Liver (tissue), 9 donors: ENCODE data around the gene CLDN20. TPM values are rescaled to one million over a fixed set of nuclear protein-coding genes. Genes with fewer than 3 reads are reported as not detected.

ENCODE experiments used
- DNase-seq: peaks from one replicate; pipeline ENCODE4 v3.0.0-alpha.2; 2017; ENCODE audit warnings: low spot score
- H3K27ac ChIP-seq, 2 donors: one replicate each; pipeline ENCODE4 v1.7.0; 2013; ENCODE audit warnings: inconsistent platforms in 2 of 2, low read length in 2 of 2, control low read depth in 1 of 2, low read depth in 1 of 2, mild to moderate bottlenecking in 1 of 2
- H3K27me3 ChIP-seq, 4 donors: one replicate each; pipeline versions ENCODE4 v1.6.1 to v1.7.0; 2013; ENCODE audit warnings: low read length in 3 of 4, inconsistent platforms in 1 of 4, mild to moderate bottlenecking in 1 of 4, moderate library complexity in 1 of 4; ENCODE audit not compliant: control insufficient read depth in 4 of 4, insufficient read depth in 4 of 4
- H3K36me3 ChIP-seq, 4 donors: one replicate each; pipeline versions ENCODE4 v1.6.1 to v1.7.0; 2013; ENCODE audit warnings: low read length in 3 of 4, mild to moderate bottlenecking in 3 of 4, low read depth in 1 of 4, moderate library complexity in 1 of 4; ENCODE audit not compliant: control insufficient read depth in 4 of 4, insufficient read depth in 3 of 4
- H3K4me1 ChIP-seq, 4 donors: one replicate each; pipeline versions ENCODE4 v1.6.1 to v1.7.0; 2013; ENCODE audit warnings: low read length in 3 of 4, mild to moderate bottlenecking in 3 of 4, moderate library complexity in 1 of 4; ENCODE audit not compliant: control insufficient read depth in 4 of 4, insufficient read depth in 4 of 4
- H3K4me3 ChIP-seq, 3 donors: one replicate each; pipeline versions ENCODE4 v1.6.1 to v1.7.0; 2013; ENCODE audit warnings: low read length in 3 of 3, control low read depth in 1 of 3, low read depth in 1 of 3, mild to moderate bottlenecking in 1 of 3
- H3K9ac ChIP-seq, 2 donors: one replicate each; pipeline ENCODE4 v1.7.0; 2013; ENCODE audit warnings: low read length in 2 of 2, mild to moderate bottlenecking in 2 of 2, moderate library complexity in 2 of 2, control low read depth in 1 of 2, low read depth in 1 of 2
- H3K9me3 ChIP-seq, 4 donors: one replicate each; pipeline versions ENCODE4 v1.6.1 to v1.7.0; 2013; ENCODE audit warnings: low read length in 3 of 4; ENCODE audit not compliant: control insufficient read depth in 4 of 4
- EGR1 ChIP-seq, 2 donors: IDR thresholded peaks; 2 replicates each; pipeline ENCODE4 v1.6.1; 2016 to 2018; ENCODE audit warnings: antibody characterized with exemption in 2 of 2, low read depth in 2 of 2
- FOXA2 ChIP-seq: IDR thresholded peaks from 2 replicates; pipeline ENCODE4 v1.6.1; 2016; ENCODE audit warnings: antibody characterized with exemption
- GABPA ChIP-seq, 2 donors: IDR thresholded peaks in 1 of 2; conservative IDR thresholded peaks in 1 of 2; 2 replicates each; pipeline ENCODE4 v1.6.1; 2016; ENCODE audit warnings: antibody characterized with exemption in 2 of 2, mild to moderate bottlenecking in 1 of 2, moderate library complexity in 1 of 2
- HNF4A ChIP-seq, 2 donors: conservative IDR thresholded peaks; 2 replicates each; pipeline ENCODE4 v1.6.1; 2016; ENCODE audit warnings: antibody characterized with exemption in 2 of 2, mild to moderate bottlenecking in 2 of 2
- HNF4G ChIP-seq: IDR thresholded peaks from 2 replicates; pipeline ENCODE4 v1.6.1; 2016; ENCODE audit warnings: antibody characterized with exemption
- NR2F2 ChIP-seq: IDR thresholded peaks from 2 replicates; pipeline ENCODE4 v1.6.1; 2016; ENCODE audit warnings: antibody characterized with exemption
- RAD21 ChIP-seq, 2 donors: IDR thresholded peaks; 2 replicates each; pipeline ENCODE4 v1.6.1; 2016; ENCODE audit warnings: antibody characterized with exemption in 2 of 2, mild to moderate bottlenecking in 2 of 2
- RXRA ChIP-seq, 2 donors: IDR thresholded peaks; 2 replicates each; pipeline ENCODE4 v1.6.1; 2017 to 2018; ENCODE audit warnings: antibody characterized with exemption in 2 of 2, mild to moderate bottlenecking in 1 of 2
- SP1 ChIP-seq: IDR thresholded peaks from 2 replicates; pipeline ENCODE4 v1.6.1; 2018; ENCODE audit warnings: antibody characterized with exemption, mild to moderate bottlenecking
- TAF1 ChIP-seq: conservative IDR thresholded peaks from 2 replicates; pipeline ENCODE4 v1.6.1; 2016; ENCODE audit warnings: antibody characterized with exemption, mild to moderate bottlenecking
- YY1 ChIP-seq: IDR thresholded peaks from 2 replicates; pipeline ENCODE4 v1.6.1; 2016; ENCODE audit warnings: antibody characterized with exemption, mild to moderate bottlenecking
- WGBS: extraction: QIAGEN DNeasy Blood & Tissue Kit; methylation state at CpG from one replicate; pipeline ENCODE4 v1.1.7; 2013; 5-methylcytosine and 5-hydroxymethylcytosine counted together
- polyA plus RNA-seq, 2 donors: library from polyadenylated mRNA; stranded (reverse) in 1 of 2; unstranded in 1 of 2; fragments of 200-250 nt in 1 of 2; fragments of >200 nt in 1 of 2; fragmentation: Nextera tagmentation in 1 of 2; extraction: Ambion mirVana in 1 of 2; gene quantifications; one replicate each; pipeline versions ENCODE4 v1.2.1 to v1.2.3, GENCODE V29; 2013 to 2015
- total RNA-seq, 2 donors: library from RNA; depleted of rRNA; stranded (reverse); fragments of >200 nt; gene quantifications; one replicate each; pipeline ENCODE4 v1.2.3, GENCODE V29; 2014
- TF ChIP-seq, protein P1 (sequence below): fragments of 150-350 bp; IDR thresholded peaks from 2 replicates; pipeline ENCODE4 v1.5.1; 2017; ENCODE audit warnings: improper control_type of control experiment, low read depth, low read length; ENCODE audit not compliant: missing input control
- TF ChIP-seq, protein P2 (sequence below): IDR thresholded peaks from 2 replicates; pipeline ENCODE4 v1.6.1; 2016; ENCODE audit warnings: antibody characterized with exemption
- TF ChIP-seq, protein P3 (sequence below): IDR thresholded peaks from 2 replicates; pipeline ENCODE4 v1.6.1; 2016; ENCODE audit warnings: antibody characterized with exemption
- TF ChIP-seq, protein P4 (sequence below): IDR thresholded peaks from 2 replicates; pipeline ENCODE4 v1.6.1; 2016; ENCODE audit warnings: antibody characterized with exemption
- TF ChIP-seq, protein P5 (sequence below): IDR thresholded peaks from 2 replicates; pipeline ENCODE4 v1.6.1; 2016; ENCODE audit warnings: antibody characterized with exemption, mild to moderate bottlenecking
- donor health status: healthy.
- donor health status: healthy.
- donor health status: healthy.
- donor health status: healthy.
- donor health status: healthy.

Gene CLDN20
- total and polyA plus RNA-seq, 4 donors: 0.26 TPM; not detected in 3

DNA sequence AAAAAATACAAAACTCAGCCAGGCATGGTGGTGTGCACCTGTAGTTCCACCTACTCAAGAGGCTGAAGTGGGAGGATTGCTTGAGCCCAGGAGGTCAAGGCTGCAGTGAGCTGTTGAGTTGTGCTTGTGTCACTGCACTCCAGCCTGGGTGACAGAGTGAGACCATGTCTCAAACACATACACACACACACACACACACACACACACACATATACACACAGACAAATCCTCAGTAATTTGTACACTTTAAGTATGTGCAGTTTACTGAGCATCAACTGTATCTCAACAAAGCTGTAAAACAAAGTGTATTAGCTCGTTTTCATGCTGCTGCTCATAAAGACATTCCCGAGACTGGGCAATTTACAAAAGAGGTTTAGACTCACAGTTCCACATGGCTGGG lies 43.1 kb downstream of the CLDN20 start (continued):
- TF ChIP-seq, protein P1, sequence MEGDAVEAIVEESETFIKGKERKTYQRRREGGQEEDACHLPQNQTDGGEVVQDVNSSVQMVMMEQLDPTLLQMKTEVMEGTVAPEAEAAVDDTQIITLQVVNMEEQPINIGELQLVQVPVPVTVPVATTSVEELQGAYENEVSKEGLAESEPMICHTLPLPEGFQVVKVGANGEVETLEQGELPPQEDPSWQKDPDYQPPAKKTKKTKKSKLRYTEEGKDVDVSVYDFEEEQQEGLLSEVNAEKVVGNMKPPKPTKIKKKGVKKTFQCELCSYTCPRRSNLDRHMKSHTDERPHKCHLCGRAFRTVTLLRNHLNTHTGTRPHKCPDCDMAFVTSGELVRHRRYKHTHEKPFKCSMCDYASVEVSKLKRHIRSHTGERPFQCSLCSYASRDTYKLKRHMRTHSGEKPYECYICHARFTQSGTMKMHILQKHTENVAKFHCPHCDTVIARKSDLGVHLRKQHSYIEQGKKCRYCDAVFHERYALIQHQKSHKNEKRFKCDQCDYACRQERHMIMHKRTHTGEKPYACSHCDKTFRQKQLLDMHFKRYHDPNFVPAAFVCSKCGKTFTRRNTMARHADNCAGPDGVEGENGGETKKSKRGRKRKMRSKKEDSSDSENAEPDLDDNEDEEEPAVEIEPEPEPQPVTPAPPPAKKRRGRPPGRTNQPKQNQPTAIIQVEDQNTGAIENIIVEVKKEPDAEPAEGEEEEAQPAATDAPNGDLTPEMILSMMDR: no peak
- TF ChIP-seq HNF4G (no peak), GABPA (IDR thresholded peaks at IDR 0.05 in 1 of 2, conservative IDR thresholded peaks at IDR 0.05 in 1 of 2) (no peak), EGR1 (IDR thresholded peaks at IDR 0.05; ENCODE audit: low read depth in 2 of 2) (no peak), YY1 (no peak), HNF4A (conservative IDR thresholded peaks at IDR 0.05) (no peak)
- TF ChIP-seq, protein P2, sequence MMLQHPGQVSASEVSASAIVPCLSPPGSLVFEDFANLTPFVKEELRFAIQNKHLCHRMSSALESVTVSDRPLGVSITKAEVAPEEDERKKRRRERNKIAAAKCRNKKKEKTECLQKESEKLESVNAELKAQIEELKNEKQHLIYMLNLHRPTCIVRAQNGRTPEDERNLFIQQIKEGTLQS: no peak

DNA sequence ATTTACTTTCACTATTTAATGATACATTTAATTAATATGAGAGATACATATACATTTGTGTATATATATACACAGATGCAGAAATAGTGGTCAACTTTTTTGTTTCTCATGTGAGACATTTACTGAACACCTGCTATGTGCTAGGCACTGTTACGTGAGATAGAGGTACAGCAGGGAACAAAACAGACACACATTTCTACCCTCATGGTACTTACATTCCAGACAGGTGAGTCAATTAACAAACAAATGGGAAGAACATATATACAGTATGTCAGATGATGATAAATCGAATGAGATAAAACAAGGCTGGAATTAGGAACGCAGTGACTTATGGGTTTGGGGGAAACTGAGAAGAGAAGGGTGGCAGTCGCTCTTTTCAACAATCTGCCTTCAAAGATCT lies 45.3 kb downstream of the CLDN20 start:
- Histone ChIP-seq H3K27ac (no peak overlapping the region), H3K27me3 (no peaks in the 10 kb centered on the region), H3K4me3 (no peak overlapping the region), H3K36me3 (peaks cover 0 to 21% (median 14%) of the 10 kb centered on the region in 4 donors), H3K9me3 (no peaks in the 10 kb centered on the region), H3K4me1 (peaks cover 0 to 14% (median 7%) of the 10 kb centered on the region in 4 donors), H3K9ac (no peak overlapping the region)
- WGBS: 97% methylated on average over 4 of the region's 4 CpGs
- no peak for DNase-seq
- TF ChIP-seq HNF4A (conservative IDR thresholded peaks at IDR 0.05): no peak
- TF ChIP-seq, protein P3, sequence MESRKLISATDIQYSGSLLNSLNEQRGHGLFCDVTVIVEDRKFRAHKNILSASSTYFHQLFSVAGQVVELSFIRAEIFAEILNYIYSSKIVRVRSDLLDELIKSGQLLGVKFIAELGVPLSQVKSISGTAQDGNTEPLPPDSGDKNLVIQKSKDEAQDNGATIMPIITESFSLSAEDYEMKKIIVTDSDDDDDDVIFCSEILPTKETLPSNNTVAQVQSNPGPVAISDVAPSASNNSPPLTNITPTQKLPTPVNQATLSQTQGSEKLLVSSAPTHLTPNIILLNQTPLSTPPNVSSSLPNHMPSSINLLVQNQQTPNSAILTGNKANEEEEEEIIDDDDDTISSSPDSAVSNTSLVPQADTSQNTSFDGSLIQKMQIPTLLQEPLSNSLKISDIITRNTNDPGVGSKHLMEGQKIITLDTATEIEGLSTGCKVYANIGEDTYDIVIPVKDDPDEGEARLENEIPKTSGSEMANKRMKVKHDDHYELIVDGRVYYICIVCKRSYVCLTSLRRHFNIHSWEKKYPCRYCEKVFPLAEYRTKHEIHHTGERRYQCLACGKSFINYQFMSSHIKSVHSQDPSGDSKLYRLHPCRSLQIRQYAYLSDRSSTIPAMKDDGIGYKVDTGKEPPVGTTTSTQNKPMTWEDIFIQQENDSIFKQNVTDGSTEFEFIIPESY: no peak
- TF ChIP-seq FOXA2: no peak
- no peak for TF ChIP-seq RXRA (IDR thresholded peaks at IDR 0.05)
- TF ChIP-seq, protein P4, sequence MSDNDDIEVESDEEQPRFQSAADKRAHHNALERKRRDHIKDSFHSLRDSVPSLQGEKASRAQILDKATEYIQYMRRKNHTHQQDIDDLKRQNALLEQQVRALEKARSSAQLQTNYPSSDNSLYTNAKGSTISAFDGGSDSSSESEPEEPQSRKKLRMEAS: no peak

DNA sequence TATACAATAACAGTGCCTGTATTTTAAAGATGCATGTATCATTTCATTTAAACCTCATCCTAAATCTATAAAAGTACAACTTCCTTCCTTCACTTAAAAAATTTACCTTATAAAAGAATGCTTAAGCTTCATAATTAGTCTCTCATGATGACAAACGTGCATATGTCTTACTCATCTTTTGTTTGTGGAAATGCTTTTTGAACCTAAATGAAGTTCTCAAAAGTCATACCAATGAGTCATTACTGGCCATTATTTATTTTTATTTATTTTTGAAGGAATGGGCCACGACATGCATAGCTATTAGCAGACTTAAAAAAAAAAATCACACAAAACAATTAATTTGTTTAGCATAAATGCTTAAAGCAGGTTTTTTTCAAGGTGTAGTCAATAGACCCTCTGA lies 46.8 kb downstream of the CLDN20 start:
- Histone ChIP-seq H3K27ac (no peak overlapping the region), H3K27me3 (no peaks in the 10 kb centered on the region), H3K9ac (no peak overlapping the region), H3K36me3 (peaks cover 0 to 21% (median 14%) of the 10 kb centered on the region in 4 donors), H3K9me3 (no peaks in the 10 kb centered on the region), H3K4me1 (peaks cover 0 to 14% (median 7%) of the 10 kb centered on the region in 4 donors), H3K4me3 (no peak overlapping the region)
- WGBS: 89% methylated on average over 2 of the region's 2 CpGs
- no peak for DNase-seq
- TF ChIP-seq, protein P2: no peak
- TF ChIP-seq FOXA2: no peak
- TF ChIP-seq, protein P5, sequence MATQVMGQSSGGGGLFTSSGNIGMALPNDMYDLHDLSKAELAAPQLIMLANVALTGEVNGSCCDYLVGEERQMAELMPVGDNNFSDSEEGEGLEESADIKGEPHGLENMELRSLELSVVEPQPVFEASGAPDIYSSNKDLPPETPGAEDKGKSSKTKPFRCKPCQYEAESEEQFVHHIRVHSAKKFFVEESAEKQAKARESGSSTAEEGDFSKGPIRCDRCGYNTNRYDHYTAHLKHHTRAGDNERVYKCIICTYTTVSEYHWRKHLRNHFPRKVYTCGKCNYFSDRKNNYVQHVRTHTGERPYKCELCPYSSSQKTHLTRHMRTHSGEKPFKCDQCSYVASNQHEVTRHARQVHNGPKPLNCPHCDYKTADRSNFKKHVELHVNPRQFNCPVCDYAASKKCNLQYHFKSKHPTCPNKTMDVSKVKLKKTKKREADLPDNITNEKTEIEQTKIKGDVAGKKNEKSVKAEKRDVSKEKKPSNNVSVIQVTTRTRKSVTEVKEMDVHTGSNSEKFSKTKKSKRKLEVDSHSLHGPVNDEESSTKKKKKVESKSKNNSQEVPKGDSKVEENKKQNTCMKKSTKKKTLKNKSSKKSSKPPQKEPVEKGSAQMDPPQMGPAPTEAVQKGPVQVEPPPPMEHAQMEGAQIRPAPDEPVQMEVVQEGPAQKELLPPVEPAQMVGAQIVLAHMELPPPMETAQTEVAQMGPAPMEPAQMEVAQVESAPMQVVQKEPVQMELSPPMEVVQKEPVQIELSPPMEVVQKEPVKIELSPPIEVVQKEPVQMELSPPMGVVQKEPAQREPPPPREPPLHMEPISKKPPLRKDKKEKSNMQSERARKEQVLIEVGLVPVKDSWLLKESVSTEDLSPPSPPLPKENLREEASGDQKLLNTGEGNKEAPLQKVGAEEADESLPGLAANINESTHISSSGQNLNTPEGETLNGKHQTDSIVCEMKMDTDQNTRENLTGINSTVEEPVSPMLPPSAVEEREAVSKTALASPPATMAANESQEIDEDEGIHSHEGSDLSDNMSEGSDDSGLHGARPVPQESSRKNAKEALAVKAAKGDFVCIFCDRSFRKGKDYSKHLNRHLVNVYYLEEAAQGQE: no peak
- no peak for TF ChIP-seq HNF4G
- TF ChIP-seq TAF1: no peak
- TF ChIP-seq NR2F2: no peak
- no peak for TF ChIP-seq RAD21 (IDR thresholded peaks at IDR 0.05)
- no peak for TF ChIP-seq EGR1 (IDR thresholded peaks at IDR 0.05; ENCODE audit: low read depth in 2 of 2)
- TF ChIP-seq GABPA (IDR thresholded peaks at IDR 0.05 in 1 of 2, conservative IDR thresholded peaks at IDR 0.05 in 1 of 2): no peak
- TF ChIP-seq RXRA (IDR thresholded peaks at IDR 0.05): no peak
- no peak for TF ChIP-seq YY1
- TF ChIP-seq HNF4A (conservative IDR thresholded peaks at IDR 0.05): no peak
- TF ChIP-seq, protein P4: no peak
- TF ChIP-seq, protein P1: no peak
- TF ChIP-seq SP1: no peak
